ENCODE data around the gene CACNA2D3.

Gene CACNA2D3

GRCh38 chr3:54773271-54773670 is 650.9 kb downstream of the CACNA2D3 start:
- no peak for DNase-seq

DNA sequence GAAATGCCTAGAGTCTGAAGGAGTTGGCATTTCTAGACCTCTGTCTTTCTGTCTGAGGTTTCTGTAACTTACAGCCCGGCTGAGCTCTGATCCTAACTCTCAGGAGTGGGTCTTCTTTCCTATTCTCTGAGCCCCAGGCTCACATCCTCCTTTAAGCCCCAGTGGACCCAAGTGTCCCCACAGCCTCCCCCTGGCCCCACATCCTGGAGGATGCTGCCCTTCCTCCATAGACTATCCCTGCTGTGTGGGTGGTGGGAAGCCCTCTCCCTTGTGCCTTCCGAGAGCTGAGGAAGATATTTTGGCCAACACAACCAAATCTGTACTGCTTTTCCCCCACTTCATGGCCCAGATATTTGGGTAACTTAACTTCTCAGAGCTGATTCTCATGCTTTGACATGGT is 654.2 kb downstream of the CACNA2D3 start:
- DNase-seq, result no peak

DNA sequence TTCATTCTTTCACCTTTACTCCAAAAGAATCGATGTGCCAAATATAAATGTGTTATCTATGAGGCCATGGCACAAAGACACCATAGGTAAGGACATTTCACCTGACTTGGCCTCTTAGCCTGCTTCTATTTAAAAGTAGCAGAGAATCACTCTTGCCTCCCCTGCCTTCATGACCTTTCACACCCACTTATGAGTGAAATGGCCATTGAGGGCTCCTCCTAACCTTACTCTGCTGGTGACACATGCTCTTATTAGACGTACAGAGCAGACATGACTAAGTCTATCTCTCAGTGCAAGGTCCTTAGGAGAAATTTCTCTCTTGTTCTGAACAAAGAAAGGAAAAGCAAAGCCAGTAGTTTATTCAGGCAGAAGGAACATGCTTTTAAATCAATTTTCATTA is 654.8 kb downstream of the CACNA2D3 start:
- no peak for DNase-seq

GRCh38 chr3:54780336-54780735 is 658.0 kb downstream of the CACNA2D3 start:
- no peak for DNase-seq

DNA sequence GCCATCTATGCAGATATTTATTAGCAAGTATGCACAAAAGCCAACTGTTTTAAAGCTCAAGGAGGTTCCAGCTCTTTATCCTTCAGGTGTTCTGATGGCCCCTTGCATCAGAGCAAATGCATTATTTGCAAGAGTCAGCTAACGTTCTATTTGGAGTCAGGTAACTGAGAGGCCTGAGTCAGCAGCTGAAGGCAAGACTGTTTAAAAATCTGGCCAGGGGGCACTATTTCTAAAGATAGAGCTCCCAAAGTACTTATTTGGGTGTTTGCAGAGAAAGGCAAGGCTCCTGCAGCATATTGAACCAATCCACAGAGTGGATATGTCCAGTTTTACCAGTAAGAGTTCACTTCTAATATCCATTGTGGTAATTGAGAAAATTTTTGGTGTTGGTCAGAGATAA is 659.4 kb downstream of the CACNA2D3 start:
- no peak for DNase-seq

DNA sequence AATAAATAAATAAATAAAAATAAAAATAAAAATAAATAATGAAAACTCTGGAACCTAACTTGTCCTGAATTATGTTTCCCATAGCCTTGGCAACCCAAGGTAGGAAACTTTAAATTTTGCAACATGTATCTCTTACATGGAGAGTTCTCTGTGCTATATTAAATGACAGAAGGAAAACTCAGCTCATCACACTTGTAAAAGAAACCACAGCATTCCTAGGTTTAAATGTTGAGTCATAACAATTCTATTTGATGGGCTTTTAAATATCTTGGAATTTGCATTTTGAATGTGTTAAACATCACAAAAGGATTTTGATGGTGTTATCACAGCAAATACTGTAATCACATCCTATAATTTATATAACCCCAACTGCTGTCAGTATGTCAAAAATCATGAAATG is 661.3 kb downstream of the CACNA2D3 start:
- DNase-seq, result no peak

- DNase-seq, result no peak
These were observed 661.7 kb downstream of the CACNA2D3 start for GRCh38 chr3:54784021-54784420.

DNA sequence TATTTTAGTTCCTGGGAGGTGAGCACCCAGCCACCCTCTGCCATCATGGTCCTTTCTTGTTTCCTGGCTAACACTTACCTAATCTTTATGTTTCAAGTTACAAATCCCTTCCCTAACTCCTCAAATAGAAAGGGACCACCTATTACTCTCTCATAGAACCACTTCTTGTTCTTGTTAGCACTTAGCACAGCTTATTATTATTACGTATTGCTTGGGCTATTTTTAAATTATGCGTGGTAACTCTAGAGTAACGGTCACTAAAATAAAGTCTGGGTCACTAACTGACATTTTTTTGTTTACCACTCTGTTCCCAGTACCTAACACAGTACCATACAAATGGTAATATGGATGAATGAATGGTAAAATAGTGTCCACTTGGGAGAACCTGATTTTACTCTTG is 663.6 kb downstream of the CACNA2D3 start:
- no peak for DNase-seq

GRCh38 chr3:54790051-54790450 is 667.7 kb downstream of the CACNA2D3 start:
- no peak for DNase-seq

GRCh38 chr3:54791501-54792156 is 669.3 kb downstream of the CACNA2D3 start:
- no peak for DNase-seq

GRCh38 chr3:54792584-54792983 is 670.2 kb downstream of the CACNA2D3 start:
- no peak for DNase-seq

DNA sequence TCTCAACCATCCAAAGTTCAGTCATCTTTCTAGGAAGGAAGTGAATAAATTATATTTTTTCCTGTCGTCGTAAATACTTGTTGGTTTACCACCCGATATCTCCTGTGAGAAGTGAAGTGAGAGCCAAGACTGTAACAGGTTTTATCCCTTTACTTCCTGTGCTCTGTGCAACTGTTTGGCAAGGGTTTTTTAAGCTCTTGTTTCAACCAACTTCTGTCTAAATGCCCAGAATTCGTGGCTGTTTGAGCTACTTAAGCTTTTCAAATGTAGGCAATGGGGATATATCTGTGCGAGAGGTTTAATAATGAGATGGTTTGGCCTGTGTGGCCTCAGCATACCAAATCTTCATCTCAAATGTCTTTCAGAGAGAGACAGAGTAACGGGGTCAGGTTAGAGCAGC is 670.8 kb downstream of the CACNA2D3 start:
- DNase-seq, result no peak

DNA sequence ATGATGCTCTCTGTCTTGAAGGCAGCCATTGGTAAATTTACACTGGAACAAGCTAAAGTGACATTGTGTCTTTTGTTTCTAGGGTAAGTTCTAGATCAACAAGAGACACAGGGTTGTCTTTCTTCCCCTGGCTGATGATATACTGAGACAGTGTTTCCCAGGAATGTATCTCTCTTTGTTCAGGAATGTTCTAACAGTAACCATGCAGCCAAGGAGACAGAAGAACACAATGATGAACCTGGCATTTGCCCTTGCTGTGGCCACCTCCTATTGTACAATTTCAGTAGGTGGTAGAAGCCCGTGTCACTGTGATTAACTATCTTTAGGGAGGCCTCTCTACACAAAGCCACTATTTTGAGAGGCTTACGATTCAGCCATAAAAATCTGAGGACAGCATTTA is 674.8 kb downstream of the CACNA2D3 start:
- DNase-seq, result no peak

- DNase-seq, result no peak
These were observed 678.1 kb downstream of the CACNA2D3 start for GRCh38 chr3:54800478-54800877.

GRCh38 chr3:54801977-54802376 is 679.6 kb downstream of the CACNA2D3 start:
- no peak for DNase-seq

DNA sequence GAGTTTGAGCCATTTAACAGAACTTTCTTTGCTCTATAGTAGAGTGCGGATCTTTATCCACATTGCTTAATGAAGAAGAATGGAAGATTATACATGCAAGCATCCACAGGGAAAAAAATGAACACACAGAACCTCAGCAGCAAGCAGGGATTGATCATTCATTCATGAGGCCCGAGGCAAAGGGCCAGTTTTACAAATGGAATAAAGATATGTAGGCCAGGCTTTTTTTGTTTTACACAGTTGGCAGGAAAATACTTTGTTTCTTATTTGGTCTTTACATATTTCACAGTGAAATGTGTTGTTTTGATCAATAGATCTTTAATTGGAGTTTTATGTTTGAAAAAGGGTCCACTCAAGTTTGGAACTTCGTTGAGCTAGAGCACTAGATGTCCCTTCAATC is 688.0 kb downstream of the CACNA2D3 start:
- no peak for DNase-seq

DNA sequence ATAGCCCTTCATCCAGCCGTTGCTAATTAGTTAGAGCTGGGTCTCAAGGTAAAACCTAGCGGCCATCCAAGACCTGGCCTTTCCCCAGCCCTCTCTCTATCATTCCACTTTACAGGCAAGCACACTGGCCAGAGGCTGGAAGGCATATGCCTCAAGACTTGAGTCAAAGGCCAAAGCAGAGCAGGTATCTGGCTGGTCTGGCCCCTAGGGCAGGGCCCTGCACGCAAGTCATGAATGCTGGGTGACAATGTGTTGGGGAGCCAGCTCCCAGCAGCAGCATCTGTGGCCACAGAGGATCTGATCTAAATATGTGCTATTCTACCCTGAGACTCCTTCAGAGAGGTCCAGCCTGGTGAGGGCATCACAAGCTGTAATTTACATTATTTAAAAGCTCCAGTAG is 691.9 kb downstream of the CACNA2D3 start:
- no peak for DNase-seq

DNA sequence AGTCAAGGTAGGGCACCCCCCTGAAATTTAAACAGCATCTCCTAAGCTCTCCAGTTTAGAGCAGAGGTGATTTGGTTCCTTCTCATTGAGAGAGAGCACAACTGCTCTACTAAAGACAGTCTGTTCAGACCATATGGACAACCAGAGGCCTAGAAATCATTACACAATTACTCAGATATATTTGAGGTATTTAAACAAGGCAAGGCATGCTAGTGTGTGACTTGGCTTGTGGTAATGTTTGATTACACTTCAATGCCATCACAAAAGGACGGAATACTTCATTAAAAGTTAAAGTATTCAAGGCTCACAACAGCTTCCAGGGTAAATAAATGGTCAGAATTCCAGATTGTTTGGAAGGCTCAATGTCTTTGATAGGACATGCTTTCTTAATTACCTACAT is 695.3 kb downstream of the CACNA2D3 start:
- no peak for DNase-seq

GRCh38 chr3:54818486-54818885 is 696.1 kb downstream of the CACNA2D3 start:
- DNase-seq, result no peak

- DNase-seq, result no peak
These were observed 696.6 kb downstream of the CACNA2D3 start for GRCh38 chr3:54818942-54819341.

DNA sequence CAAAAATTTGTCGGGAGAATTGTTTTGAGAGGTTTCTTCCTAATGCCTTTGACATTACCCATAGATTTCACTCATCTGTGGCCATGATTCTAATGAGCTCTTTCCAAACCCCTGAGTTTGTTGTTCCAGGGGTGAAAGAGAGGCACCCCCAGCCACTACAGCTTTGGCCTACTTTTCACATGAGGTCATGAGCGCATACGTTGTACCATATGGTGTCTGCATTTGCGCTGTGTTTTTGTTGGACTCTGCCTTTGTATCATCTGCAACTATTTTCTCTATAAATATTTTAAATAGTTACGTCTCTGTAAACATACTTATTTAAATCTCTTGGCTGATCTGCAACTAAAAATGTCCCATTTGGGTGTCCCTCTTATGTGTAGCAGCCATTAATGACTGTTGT is 697.6 kb downstream of the CACNA2D3 start:
- no peak for DNase-seq

GRCh38 chr3:54822206-54822605 is 699.9 kb downstream of the CACNA2D3 start:
- DNase-seq, result no peak

GRCh38 chr3:54826251-54826691 is 703.9 kb downstream of the CACNA2D3 start:
- no peak for DNase-seq

DNA sequence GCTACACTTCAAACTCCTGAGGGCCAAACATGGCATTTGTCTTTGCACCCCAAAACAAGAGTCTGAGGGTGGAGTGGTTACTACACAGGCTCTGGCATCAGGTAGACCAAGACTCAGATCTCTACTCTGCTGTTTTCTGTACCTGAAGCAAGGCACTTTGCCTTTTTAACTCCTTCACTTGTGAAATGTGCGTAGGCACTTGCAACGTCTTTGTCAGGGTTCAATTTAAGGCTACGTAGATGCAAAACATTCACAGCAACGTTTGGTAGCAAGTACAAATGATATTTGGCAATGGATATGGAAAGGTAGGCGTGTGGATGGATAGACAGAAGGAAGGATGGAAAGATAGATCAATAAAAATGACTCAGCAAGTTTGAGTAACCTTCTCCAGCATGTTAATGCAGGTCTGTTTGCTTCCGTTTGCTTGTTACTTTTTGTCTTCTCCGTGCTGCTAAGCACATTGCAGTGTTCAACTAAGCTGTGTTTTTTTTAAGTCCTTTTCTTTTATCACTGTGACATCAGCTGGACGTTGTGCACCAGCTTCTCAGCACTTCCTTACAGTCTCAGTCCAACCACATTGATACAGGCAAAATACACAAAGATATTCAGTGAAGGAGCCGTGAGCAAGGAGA is 704.8 kb downstream of the CACNA2D3 start:
- no peak for DNase-seq

- DNase-seq, result no peak
These were observed 705.4 kb downstream of the CACNA2D3 start for GRCh38 chr3:54827776-54828175.
